DOHH2 (cell line): ENCODE results near the gene NDRG2.

Experiments
- CTCF ChIP-seq: fragments of 200-600 bp; sonication (generic); IDR thresholded peaks from one replicate; pipeline ENCODE4 v1.5.1; 2014; ENCODE audit warnings: antibody characterized with exemption, mild to moderate bottlenecking, low read depth, low read length; ENCODE audit not compliant: poor library complexity, severe bottlenecking
- EZH2phosphoT487 ChIP-seq: fragments of 200-600 bp; sonication (generic); IDR thresholded peaks from 2 replicates; pipeline ENCODE4 v1.6.1; 2017; ENCODE audit warnings: borderline replicate concordance, mild to moderate bottlenecking, antibody characterized with exemption, low read length, moderate library complexity, mixed read lengths

DNA sequence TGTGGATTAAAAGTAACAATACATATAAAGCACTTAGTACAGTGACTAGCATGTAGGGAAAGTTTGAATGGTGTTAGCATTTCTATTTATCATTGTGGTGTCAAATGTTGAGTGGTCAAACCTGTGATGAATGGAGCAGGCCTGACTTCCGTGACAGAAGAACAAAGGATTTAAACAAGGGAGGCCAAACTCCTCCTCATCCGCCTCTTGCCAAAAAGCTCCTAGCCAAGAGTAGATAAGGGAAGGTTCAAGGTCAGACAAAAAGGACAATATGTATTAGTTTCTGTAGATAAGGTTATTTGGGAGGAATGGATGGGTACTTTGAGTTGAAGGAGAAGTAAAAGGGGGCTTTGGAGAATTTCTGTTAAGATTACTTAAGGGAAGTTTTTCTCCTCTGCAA lies 23.8 kb upstream of the NDRG2 start:
- TF ChIP-seq CTCF (no peak), EZH2phosphoT487 (no peak)
